ES-I3 (cell line): ENCODE results near the gene MTHFD1L.

Experiments used
- H3K36me3 ChIP-seq: 2 replicates; pipeline ENCODE4 v1.6.1; 2013; ENCODE audit warnings: mild to moderate bottlenecking, low read length, control low read depth, moderate library complexity; ENCODE audit not compliant: insufficient read depth
- H3K4me1 ChIP-seq: 2 replicates; pipeline ENCODE4 v1.6.1; 2013; ENCODE audit warnings: mild to moderate bottlenecking, control low read depth, low read length; ENCODE audit not compliant: insufficient read depth
- H3K9ac ChIP-seq: 2 replicates; pipeline ENCODE4 v1.6.1; 2013; ENCODE audit warnings: low read depth, mild to moderate bottlenecking, low read length, moderate library complexity
- H3K9me3 ChIP-seq: 2 replicates; pipeline ENCODE4 v1.6.1; 2013; ENCODE audit warnings: mild to moderate bottlenecking, low read length, moderate library complexity; ENCODE audit not compliant: control insufficient read depth, insufficient read depth

MTHFD1L gene

GRCh38 chr6:151005896-151006632 is 140.6 kb downstream of the MTHFD1L start:
- no peaks in the 10 kb centered on the region for H3K9me3 ChIP-seq
- H3K4me1 ChIP-seq, result peaks cover 31% of the 10 kb centered on the region
- H3K36me3 ChIP-seq, result 0 out of 2 replicates have a peak, but pooled peaks cover 3% of the 10 kb centered on the region
- H3K9ac ChIP-seq, result no peak overlapping the region

- H3K9ac ChIP-seq, result no peak overlapping the region
- 0 out of 2 replicates have a peak, but pooled peaks cover 3% of the 10 kb centered on the region for H3K36me3 ChIP-seq
- H3K4me1 ChIP-seq, result peaks cover 31% of the 10 kb centered on the region
- H3K9me3 ChIP-seq, result no peaks in the 10 kb centered on the region
Observed at GRCh38 chr6:151007076-151007475, 141.6 kb downstream of the MTHFD1L start.

GRCh38 chr6:151007922-151008321 is 142.4 kb downstream of the MTHFD1L start:
- Histone ChIP-seq H3K9ac (no peak overlapping the region), H3K9me3 (no peaks in the 10 kb centered on the region), H3K36me3 (0 out of 2 replicates have a peak, but pooled peaks cover 3% of the 10 kb centered on the region), H3K4me1 (peaks cover 31% of the 10 kb centered on the region)

- H3K4me1 ChIP-seq, result peaks cover 31% of the 10 kb centered on the region
- H3K36me3 ChIP-seq, result 0 out of 2 replicates have a peak, but pooled peaks cover 3% of the 10 kb centered on the region
- H3K9me3 ChIP-seq, result no peaks in the 10 kb centered on the region
- H3K9ac ChIP-seq, result no peak overlapping the region
Observed at GRCh38 chr6:151008425-151008824, 142.9 kb downstream of the MTHFD1L start.

GRCh38 chr6:151009576-151009975 is 144.1 kb downstream of the MTHFD1L start:
- Histone ChIP-seq H3K9ac (peak overlapping the region; percentile 20; the same call in 1 of the 2 replicates), H3K36me3 (peaks cover 3% of the 10 kb centered on the region; the same call in 1 of the 2 replicates), H3K4me1 (peaks cover 25% of the 10 kb centered on the region), H3K9me3 (no peaks in the 10 kb centered on the region)

GRCh38 chr6:151010071-151010470 is 144.6 kb downstream of the MTHFD1L start:
- no peaks in the 10 kb centered on the region for H3K9me3 ChIP-seq
- H3K36me3 ChIP-seq, result peaks cover 7% of the 10 kb centered on the region; the same call in 1 of the 2 replicates
- H3K9ac ChIP-seq, result peak overlapping the region; percentile 20; the same call in 1 of the 2 replicates

GRCh38 chr6:151012321-151013294 is 147.1 kb downstream of the MTHFD1L start:
- Histone ChIP-seq H3K9ac (no peak overlapping the region), H3K9me3 (no peaks in the 10 kb centered on the region), H3K36me3 (peaks cover 7% of the 10 kb centered on the region; the same call in 1 of the 2 replicates), H3K4me1 (peaks cover 18% of the 10 kb centered on the region)

More at GRCh38 chr6:151010071-151010470, 144.6 kb downstream of the MTHFD1L start:
- peaks cover 23% of the 10 kb centered on the region for H3K4me1 ChIP-seq

GRCh38 chr6:151014404-151015100 is 149.1 kb downstream of the MTHFD1L start:
- Histone ChIP-seq H3K4me1 (peaks cover 9% of the 10 kb centered on the region), H3K9ac (no peak overlapping the region), H3K36me3 (peaks cover 7% of the 10 kb centered on the region; the same call in 1 of the 2 replicates), H3K9me3 (no peaks in the 10 kb centered on the region)

- Histone ChIP-seq H3K36me3 (peaks cover 7% of the 10 kb centered on the region; the same call in 1 of the 2 replicates), H3K4me1 (peaks cover 10% of the 10 kb centered on the region), H3K9me3 (no peaks in the 10 kb centered on the region), H3K9ac (no peak overlapping the region)
Observed at GRCh38 chr6:151015101-151015700, 149.7 kb downstream of the MTHFD1L start.

GRCh38 chr6:151016107-151016506 is 150.6 kb downstream of the MTHFD1L start:
- H3K9me3 ChIP-seq, result no peaks in the 10 kb centered on the region
- H3K36me3 ChIP-seq, result peaks cover 4% of the 10 kb centered on the region; the same call in 1 of the 2 replicates
- H3K4me1 ChIP-seq, result peaks cover 15% of the 10 kb centered on the region
- H3K9ac ChIP-seq, result no peak overlapping the region

- no peak overlapping the region for H3K9ac ChIP-seq
- peaks cover 4% of the 10 kb centered on the region; the same call in 1 of the 2 replicates for H3K36me3 ChIP-seq
- H3K9me3 ChIP-seq, result no peaks in the 10 kb centered on the region
- peaks cover 30% of the 10 kb centered on the region for H3K4me1 ChIP-seq
Observed at GRCh38 chr6:151018046-151018445, 152.5 kb downstream of the MTHFD1L start.

- no peaks in the 10 kb centered on the region for H3K9me3 ChIP-seq
- peaks cover 4% of the 10 kb centered on the region; the same call in 1 of the 2 replicates for H3K36me3 ChIP-seq
- H3K4me1 ChIP-seq, result peaks cover 30% of the 10 kb centered on the region
- H3K9ac ChIP-seq, result no peak overlapping the region
Observed at GRCh38 chr6:151018911-151019782, 153.6 kb downstream of the MTHFD1L start.

GRCh38 chr6:151021896-151022295 is 156.4 kb downstream of the MTHFD1L start:
- peaks cover 30% of the 10 kb centered on the region for H3K4me1 ChIP-seq
- no peaks in the 10 kb centered on the region; the same call in 1 of the 2 replicates for H3K36me3 ChIP-seq
- H3K9me3 ChIP-seq, result no peaks in the 10 kb centered on the region
- no peak overlapping the region for H3K9ac ChIP-seq
